Hematopoietic multipotent progenitor cell treated with erythropoietin and hydrocortisone succinate and interleukin-3 and kit ligand, for 6 days (in vitro differentiated cells): Measurements from ENCODE around the gene DHRS7C.
"Not testable (repeated sequence)": the region's sequence is repeated elsewhere in the genome, so short reads cannot be mapped to it uniquely, and the experiment has no call there.

Experiments
- DNase-seq: peaks from one replicate; pipeline ENCODE4 v3.0.0-alpha.2; 2015

The DHRS7C gene

GRCh38 chr17:9810100-9810949 is 18.9 kb upstream of the DHRS7C start:
- DNase-seq: no peak

GRCh38 chr17:9809409-9809808 is 18.0 kb upstream of the DHRS7C start:
- no peak for DNase-seq

- DNase-seq: no peak
Observed at GRCh38 chr17:9806699-9807098, 15.3 kb upstream of the DHRS7C start.

GRCh38 chr17:9805769-9806168 is 14.4 kb upstream of the DHRS7C start:
- no peak for DNase-seq

GRCh38 chr17:9802697-9803096 is 11.3 kb upstream of the DHRS7C start:
- DNase-seq: no peak

GRCh38 chr17:9802294-9802693 is 10.9 kb upstream of the DHRS7C start:
- no peak for DNase-seq

GRCh38 chr17:9801505-9801904 is 10.1 kb upstream of the DHRS7C start:
- no peak for DNase-seq

- DNase-seq: no peak
Observed at GRCh38 chr17:9798724-9799123, 7.3 kb upstream of the DHRS7C start.

GRCh38 chr17:9798008-9798407 is 6.6 kb upstream of the DHRS7C start:
- no peak for DNase-seq

GRCh38 chr17:9792181-9792840 is 919 bp upstream of the DHRS7C start:
- no peak for DNase-seq

GRCh38 chr17:9790316-9790715 is 1.1 kb downstream of the DHRS7C start:
- DNase-seq: no peak

- no peak for DNase-seq
Observed at GRCh38 chr17:9788601-9789000, 2.8 kb downstream of the DHRS7C start.

- DNase-seq: no peak
Observed at GRCh38 chr17:9784544-9784943, 6.8 kb downstream of the DHRS7C start.

- not testable (repeated sequence) for DNase-seq
Observed at GRCh38 chr17:9783465-9783864, 7.9 kb downstream of the DHRS7C start.

GRCh38 chr17:9783050-9783449 is 8.3 kb downstream of the DHRS7C start:
- no peak for DNase-seq

GRCh38 chr17:9780552-9780951 is 10.8 kb downstream of the DHRS7C start:
- DNase-seq: no peak

GRCh38 chr17:9776911-9777310 is 14.5 kb downstream of the DHRS7C start:
- DNase-seq: no peak

GRCh38 chr17:9772658-9773057 is 18.7 kb downstream of the DHRS7C start:
- DNase-seq: no peak

GRCh38 chr17:9771465-9771864 is 19.9 kb downstream of the DHRS7C start:
- no peak for DNase-seq

- no peak for DNase-seq
Observed at GRCh38 chr17:9769036-9769695, 22.2 kb downstream of the DHRS7C start.

GRCh38 chr17:9768381-9768934 is 22.9 kb downstream of the DHRS7C start:
- peak; percentile 64 for DNase-seq

GRCh38 chr17:9767432-9767991 is 23.9 kb downstream of the DHRS7C start:
- no peak for DNase-seq

- no peak for DNase-seq
Observed at GRCh38 chr17:9766970-9767369, 24.4 kb downstream of the DHRS7C start.
